Adrenal gland (tissue), 5 donors: ENCODE measurements around the gene IQGAP1.

Experiments
- CTCF ChIP-seq, 6 experiments: fragments of 450-650 bp in 4 of 6; fragments of 200-600 bp in 2 of 6; sonication (generic) in 1 of 6; IDR thresholded peaks; 1 replicate in 5 of 6; 2 replicates in 1 of 6; pipeline versions ENCODE4 v1.5.1 to v1.8.0; 2016 to 2021; ENCODE audit warnings: antibody characterized with exemption in 6 of 6, mild to moderate bottlenecking in 2 of 6, moderate library complexity in 1 of 6
- POLR2A ChIP-seq, 2 donors: fragments of 450-650 bp; IDR thresholded peaks; one replicate each; pipeline ENCODE4 v1.6.1; 2017; ENCODE audit warnings: antibody characterized with exemption in 2 of 2, mild to moderate bottlenecking in 2 of 2, moderate library complexity in 1 of 2
- donor health status: DM: no; HTN: no; CAD: no.

GRCh38 chr15:90362936-90363212, 25.2 kb upstream of the IQGAP1 start:
- TF ChIP-seq CTCF (IDR thresholded peaks at IDR 0.05) (no peak), POLR2A (IDR thresholded peaks at IDR 0.05) (peak in 1 of 2 donors; percentile 55)
